ENCODE results near the gene THAP5.

DNA sequence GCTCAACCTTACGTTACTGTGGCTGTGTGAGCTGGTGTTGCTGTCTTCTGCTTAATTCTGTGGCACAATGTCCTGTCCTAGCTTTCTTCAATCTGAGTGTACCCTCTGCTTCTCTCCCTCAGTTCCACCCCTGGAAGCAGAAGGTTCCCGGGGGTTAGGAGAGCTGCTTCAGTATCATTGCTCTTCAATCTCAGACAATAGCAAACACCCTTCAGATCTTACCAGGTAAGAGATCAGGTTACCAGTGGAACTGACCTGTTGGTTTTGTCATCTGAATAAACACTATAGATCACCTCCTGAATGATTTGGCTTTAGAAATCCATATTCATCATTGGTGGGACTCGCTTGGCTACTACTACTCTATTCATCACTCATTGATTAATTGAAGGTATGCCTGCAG, 48.5 kb upstream of the THAP5 start:
- TF ChIP-seq, protein P1, sequence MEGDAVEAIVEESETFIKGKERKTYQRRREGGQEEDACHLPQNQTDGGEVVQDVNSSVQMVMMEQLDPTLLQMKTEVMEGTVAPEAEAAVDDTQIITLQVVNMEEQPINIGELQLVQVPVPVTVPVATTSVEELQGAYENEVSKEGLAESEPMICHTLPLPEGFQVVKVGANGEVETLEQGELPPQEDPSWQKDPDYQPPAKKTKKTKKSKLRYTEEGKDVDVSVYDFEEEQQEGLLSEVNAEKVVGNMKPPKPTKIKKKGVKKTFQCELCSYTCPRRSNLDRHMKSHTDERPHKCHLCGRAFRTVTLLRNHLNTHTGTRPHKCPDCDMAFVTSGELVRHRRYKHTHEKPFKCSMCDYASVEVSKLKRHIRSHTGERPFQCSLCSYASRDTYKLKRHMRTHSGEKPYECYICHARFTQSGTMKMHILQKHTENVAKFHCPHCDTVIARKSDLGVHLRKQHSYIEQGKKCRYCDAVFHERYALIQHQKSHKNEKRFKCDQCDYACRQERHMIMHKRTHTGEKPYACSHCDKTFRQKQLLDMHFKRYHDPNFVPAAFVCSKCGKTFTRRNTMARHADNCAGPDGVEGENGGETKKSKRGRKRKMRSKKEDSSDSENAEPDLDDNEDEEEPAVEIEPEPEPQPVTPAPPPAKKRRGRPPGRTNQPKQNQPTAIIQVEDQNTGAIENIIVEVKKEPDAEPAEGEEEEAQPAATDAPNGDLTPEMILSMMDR (IDR thresholded peaks at IDR 0.05), result no peak
- no peak for TF ChIP-seq POLR2A (IDR thresholded peaks at IDR 0.05)
